H1 (cell line): Measurements from ENCODE around the gene ARHGEF7. TPM values are rescaled to one million over a fixed set of nuclear protein-coding genes. Genes with fewer than 3 reads are reported as not detected.

Experiments
- CTCF ChIA-PET: fragments of 300-600 bp; sonication (Branson Sonifier 250); formaldehyde crosslinking; loops from one replicate; lab custom pipeline; 2021; ENCODE audit not compliant: partially characterized antibody; lab: Charles Lee
- POLR2A ChIA-PET: fragments of 300-600 bp; sonication (Branson Sonifier 250); formaldehyde crosslinking; loops from one replicate; lab custom pipeline; 2021; ENCODE audit warnings: inconsistent platforms; ENCODE audit not compliant: partially characterized antibody; lab: Charles Lee
- DNase-seq, 2 experiments: peaks; one replicate each; pipeline versions ENCODE4 v3.0.0 to v3.0.0-alpha.2; 2010 to 2022; ENCODE audit warnings: low spot score in 2 of 2, low read depth in 1 of 2, mixed read lengths in 1 of 2
- FAIRE-seq: peaks from 2 replicates; lab custom pipeline; 2011; peaks lifted over from hg19 to GRCh38; lab: Jason Lieb, UNC
- H2AFZ ChIP-seq: 2 replicates; pipeline ENCODE4 v1.8.1; 2012; ENCODE audit warnings: low read length, inconsistent platforms
- H2AK5ac ChIP-seq: 2 replicates; pipeline ENCODE4 v1.6.1; 2013; ENCODE audit warnings: low read depth, low read length
- H2BK120ac ChIP-seq: replicated peaks from 2 replicates; pipeline ENCODE3; 2013; ENCODE audit warnings: low read depth, low read length, inconsistent platforms
- H2BK12ac ChIP-seq: 2 replicates; pipeline ENCODE4 v1.6.1; 2013; ENCODE audit warnings: low read depth, low read length
- H2BK15ac ChIP-seq: 2 replicates; pipeline ENCODE4 v1.6.1; 2013; ENCODE audit warnings: low read length
- H2BK20ac ChIP-seq: 2 replicates; pipeline ENCODE4 v1.6.1; 2013; ENCODE audit warnings: low read length
- H2BK5ac ChIP-seq: 2 replicates; pipeline ENCODE4 v1.6.1; 2013; ENCODE audit warnings: low read depth, low read length
- H3K14ac ChIP-seq: 2 replicates; pipeline ENCODE4 v1.6.1; 2013; ENCODE audit warnings: inconsistent platforms; ENCODE audit not compliant: insufficient read length
- H3K18ac ChIP-seq: 2 replicates; pipeline ENCODE4 v1.6.1; 2013; ENCODE audit warnings: low read length; ENCODE audit errors: extremely low read depth
- H3K23ac ChIP-seq: 2 replicates; pipeline ENCODE4 v1.6.1; 2013; ENCODE audit warnings: inconsistent platforms; ENCODE audit not compliant: insufficient read length
- H3K23me2 ChIP-seq: 2 replicates; pipeline ENCODE4 v1.6.1; 2013; ENCODE audit warnings: low read depth, low read length
- H3K27ac ChIP-seq: 2 replicates; pipeline ENCODE4 v1.6.1; 2011; ENCODE audit warnings: low read depth, low read length, inconsistent platforms
- H3K27me3 ChIP-seq, 4 experiments: replicated peaks in 1 of 4; 1 replicate in 1 of 4; 2 replicates in 3 of 4; pipeline versions ENCODE4 v1.6.1 to v1.8.1; 2011 to 2013; ENCODE audit warnings: low read length in 3 of 4, mild to moderate bottlenecking in 3 of 4, inconsistent platforms in 2 of 4, mixed read lengths in 2 of 4, moderate library complexity in 1 of 4; ENCODE audit not compliant: control insufficient read depth in 3 of 4, insufficient read depth in 3 of 4; ENCODE audit errors: extremely low read depth in 1 of 4
- H3K36me3 ChIP-seq, 4 experiments: 2 replicates each; pipeline versions ENCODE4 v1.6.1 to v1.8.1; 2011 to 2013; ENCODE audit warnings: mild to moderate bottlenecking in 4 of 4, low read length in 3 of 4, moderate library complexity in 2 of 4, control low read depth in 1 of 4, inconsistent platforms in 1 of 4; ENCODE audit not compliant: insufficient read depth in 4 of 4, control insufficient read depth in 2 of 4
- H3K4ac ChIP-seq: replicated peaks from 2 replicates; pipeline ENCODE3; 2013; ENCODE audit warnings: low read length, low read depth, mixed read lengths, inconsistent platforms; ENCODE audit not compliant: insufficient read length
- H3K4me1 ChIP-seq, 4 experiments: replicated peaks in 1 of 4; 1 replicate in 1 of 4; 2 replicates in 3 of 4; pipeline versions ENCODE4 v1.6.1 to v1.8.1; 2011 to 2013; ENCODE audit warnings: low read length in 3 of 4, inconsistent platforms in 2 of 4, mixed read lengths in 1 of 4; ENCODE audit not compliant: insufficient read depth in 4 of 4, control insufficient read depth in 3 of 4
- H3K4me2 ChIP-seq, 2 experiments: 2 replicates each; pipeline versions ENCODE4 v1.6.1 to v1.8.1; 2011 to 2013; ENCODE audit warnings: low read depth in 2 of 2, low read length in 2 of 2, control low read depth in 1 of 2, inconsistent platforms in 1 of 2, mild to moderate bottlenecking in 1 of 2; ENCODE audit not compliant: insufficient read depth in 1 of 2
- H3K4me3 ChIP-seq, 4 experiments: fragments of 200-600, 300-600 bp in 1 of 4; sonication (generic), shearing (Covaris generic), sonication (Bioruptor Twin) in 1 of 4; 2 replicates each; pipeline versions ENCODE4 v1.5.1 to v1.8.1; 2011 to 2016; ENCODE audit warnings: low read length in 4 of 4, low read depth in 3 of 4, control low read depth in 2 of 4, inconsistent platforms in 2 of 4, mild to moderate bottlenecking in 2 of 4, mixed read lengths in 1 of 4, moderate library complexity in 1 of 4; ENCODE audit not compliant: insufficient read depth in 2 of 4; ENCODE audit errors: extremely low read depth in 1 of 4
- H3K56ac ChIP-seq: replicated peaks from 2 replicates; pipeline ENCODE3; 2013; ENCODE audit warnings: low read depth, mild to moderate bottlenecking, mixed read lengths, low read length, inconsistent platforms; ENCODE audit not compliant: insufficient read length
- H3K79me1 ChIP-seq: 2 replicates; pipeline ENCODE4 v1.6.1; 2013; ENCODE audit warnings: low read depth, low read length, control low read depth
- H3K79me2 ChIP-seq, 2 experiments: 2 replicates each; pipeline versions ENCODE4 v1.6.1 to v1.8.1; 2012 to 2013; ENCODE audit warnings: low read length in 2 of 2, mild to moderate bottlenecking in 2 of 2, inconsistent platforms in 1 of 2; ENCODE audit not compliant: insufficient read depth in 2 of 2, control insufficient read depth in 1 of 2
- H3K9ac ChIP-seq, 4 experiments: replicated peaks in 1 of 4; 1 replicate in 1 of 4; 2 replicates in 3 of 4; pipeline versions ENCODE4 v1.6.1 to v1.8.1; 2011 to 2013; ENCODE audit warnings: low read depth in 3 of 4, low read length in 3 of 4, control low read depth in 2 of 4, mild to moderate bottlenecking in 2 of 4, moderate library complexity in 2 of 4, inconsistent platforms in 1 of 4; ENCODE audit errors: extremely low read depth in 1 of 4
- H3K9me3 ChIP-seq, 2 experiments: 2 replicates each; pipeline versions ENCODE4 v1.6.1 to v1.8.1; 2012 to 2013; ENCODE audit warnings: mild to moderate bottlenecking in 2 of 2, moderate library complexity in 2 of 2, control low read depth in 1 of 2, inconsistent platforms in 1 of 2, low read depth in 1 of 2, low read length in 1 of 2, mixed read lengths in 1 of 2; ENCODE audit not compliant: insufficient read depth in 2 of 2
- H4K20me1 ChIP-seq, 2 experiments: replicated peaks in 1 of 2; 2 replicates each; pipeline versions ENCODE3 to v1.8.1; 2011 to 2013; ENCODE audit warnings: inconsistent platforms in 2 of 2, low read length in 2 of 2, mild to moderate bottlenecking in 1 of 2; ENCODE audit not compliant: insufficient read depth in 2 of 2, control insufficient read depth in 1 of 2
- H4K5ac ChIP-seq: 2 replicates; pipeline ENCODE4 v1.6.1; 2013; ENCODE audit warnings: low read length, low read depth, mixed read lengths, inconsistent platforms; ENCODE audit not compliant: insufficient read length
- H4K8ac ChIP-seq: 2 replicates; pipeline ENCODE4 v1.8.0; 2013; ENCODE audit warnings: mild to moderate bottlenecking, moderate library complexity, low read length, inconsistent platforms; ENCODE audit not compliant: insufficient read depth; ENCODE audit errors: extremely low read depth
- H4K91ac ChIP-seq: replicated peaks from 2 replicates; pipeline ENCODE3; 2013; ENCODE audit warnings: low read length, mixed read lengths, inconsistent platforms; ENCODE audit not compliant: insufficient read length
- ASH2L ChIP-seq: fragments of 200-600, 300-600 bp; sonication (generic); IDR thresholded peaks from one replicate; pipeline ENCODE4 v1.7.1; 2017; ENCODE audit warnings: low read length
- BACH1 ChIP-seq: IDR thresholded peaks from 2 replicates; pipeline ENCODE4 v1.6.1; 2012; ENCODE audit warnings: low read length, improper control_type of control experiment
- CHD1 ChIP-seq: IDR thresholded peaks from 2 replicates; pipeline ENCODE4 v1.6.1; 2012; ENCODE audit warnings: low read depth, low read length, improper control_type of control experiment
- CHD2 ChIP-seq: IDR thresholded peaks from 2 replicates; pipeline ENCODE4 v1.6.1; 2012; ENCODE audit warnings: low read length, improper control_type of control experiment
- RFX5 ChIP-seq: IDR thresholded peaks from 2 replicates; pipeline ENCODE4 v1.6.1; 2011; ENCODE audit warnings: low read depth, low read length, improper control_type of control experiment, borderline replicate concordance
- RXRA ChIP-seq: IDR thresholded peaks from 2 replicates; pipeline ENCODE4 v1.6.1; 2011; ENCODE audit warnings: low read depth, mild to moderate bottlenecking, low read length, moderate library complexity; ENCODE audit not compliant: insufficient read depth
- SIRT6 ChIP-seq: IDR thresholded peaks from one replicate; pipeline ENCODE4 v1.7.1; 2012; ENCODE audit warnings: low read length, inconsistent platforms
- WGBS, 2 experiments: shearing (Covaris generic) in 1 of 2; methylation state at CpG; one replicate each; pipeline versions ENCODE4 v1.1.6 to v1.1.7; 2013 to 2015; ENCODE audit warnings: low lambda C conversion rate in 2 of 2, mixed read lengths in 2 of 2, inconsistent platforms in 1 of 2, low coverage in 1 of 2, missing lambda C conversion rate in 1 of 2; ENCODE audit not compliant: insufficient replicate concordance in 2 of 2, insufficient coverage in 1 of 2, insufficient read length in 1 of 2; ENCODE audit errors: extremely low coverage in 1 of 2, missing lambda C conversion rate in 1 of 2; 5-methylcytosine and 5-hydroxymethylcytosine counted together
- polyA plus RNA-seq, 7 experiments: library from polyadenylated mRNA; depleted of rRNA in 3 of 7; stranded (reverse) in 5 of 7; unstranded in 2 of 7; fragments of >200 nt in 5 of 7; fragments of 200-250 nt in 2 of 7; gene quantifications; 1 replicate in 5 of 7; 2 replicates in 1 of 7; 4 replicates in 1 of 7; pipeline versions ENCODE4 v1.2.1 to v1.2.3, GENCODE V29; 2011 to 2013; ENCODE audit warnings: missing spikeins in 2 of 7, mixed read lengths in 2 of 7
- total RNA-seq: library from RNA; stranded (reverse); fragmentation: NEBNext Ultra II Directional; extraction: Animal tissue kit (Norgen Biotek cat#: 25700); gene quantifications from 2 replicates; pipeline ENCODE4 v1.2.1, GENCODE V29; 2021

The ARHGEF7 gene
- total and polyA plus RNA-seq, 2 of the 8 experiments (the other 6 are each of a cell fraction or from before 2014, with no cell fraction given), result 26.2 to 56.5 TPM

- Histone ChIP-seq H3K14ac (no peak overlapping the region), H2BK120ac (no peak overlapping the region), H4K8ac (no peak overlapping the region), H3K36me3 (no peaks in the 10 kb centered on the region), H3K27ac (no peak overlapping the region), H3K27me3 (no peaks in the 10 kb centered on the region), H2BK12ac (no peak overlapping the region), H3K79me1 (no peaks in the 10 kb centered on the region), H4K20me1 (no peaks in the 10 kb centered on the region), H3K79me2 (no peaks in the 10 kb centered on the region), H3K18ac (no peak overlapping the region), H3K9ac (no peak overlapping the region), H4K91ac (no peak overlapping the region), H4K5ac (no peak overlapping the region), H3K23ac (no peak overlapping the region), H3K9me3 (no peaks in the 10 kb centered on the region), H3K56ac (no peak overlapping the region), H2AFZ (no peak overlapping the region), H3K4me1 (no peaks in the 10 kb centered on the region), H3K4me2 (no peak overlapping the region), H2BK5ac (no peak overlapping the region), H3K4ac (no peak overlapping the region), H2BK20ac (no peak overlapping the region), H2AK5ac (no peak overlapping the region), H3K23me2 (no peaks in the 10 kb centered on the region), H3K4me3 (no peak overlapping the region), H2BK15ac (no peak overlapping the region)
- 82% methylated on average over 5 of the region's 5 CpGs; no CpG with 5 or more reads in 1 of the 2 experiments for WGBS, 2 experiments
- DNase-seq (no peak), FAIRE-seq (no peak)
- TF ChIP-seq CHD2 (no peak), BACH1 (no peak), ASH2L (no peak), SIRT6 (no peak), RXRA (no peak), RFX5 (no peak), CHD1 (no peak)
- POLR2A ChIA-PET, result no interaction called here
- CTCF ChIA-PET, result interaction anchor here (1.0 to 1.4 kb wide), 2 partner anchors 9 to 95 kb away, joined by 3 read pairs; no protein-coding TSS in a partner anchor
Measured at GRCh38 chr13:111130116-111130508, 15.0 kb downstream of the ARHGEF7 start.
